ENCODE results near the gene CBFA2T3. TPM values are rescaled to one million over a fixed set of nuclear protein-coding genes. Genes with fewer than 3 reads are reported as not detected.

The CBFA2T3 gene
- total and polyA plus RNA-seq, 2 donors (not counting 1 experiment from before 2014, with no cell fraction given), result 40.8 to 58.3 TPM

DNA sequence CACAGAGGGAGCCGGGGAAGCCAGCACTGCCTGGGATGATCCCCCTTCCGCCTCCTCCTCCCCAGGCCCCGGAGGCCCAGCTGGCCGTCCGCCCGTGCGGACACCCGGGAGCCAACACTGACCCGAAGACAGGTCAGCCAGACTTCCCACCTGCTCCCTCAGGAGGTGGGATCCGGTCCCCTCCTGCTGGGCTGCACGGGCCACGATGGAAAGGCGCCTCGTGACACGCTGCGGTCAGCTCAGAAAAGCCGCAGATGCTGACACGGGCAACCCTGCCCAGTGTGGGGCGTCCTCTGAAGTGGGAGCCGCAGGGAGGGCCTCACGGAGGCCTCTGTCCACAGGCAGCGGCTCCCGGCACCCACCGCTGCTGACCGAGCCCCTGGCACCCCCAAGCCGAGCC is 49.3 kb downstream of the CBFA2T3 start:
- peaks cover 0 to 21% of the 10 kb centered on the region in 2 experiments for H3K36me3 ChIP-seq (replicated peaks in 1 of 2; ENCODE audit: control extremely low read depth in 1 of 2, control insufficient read depth in 1 of 2, extremely low read depth in 1 of 2, insufficient read depth in 2 of 2, low read length in 1 of 2)
- no peaks in the 10 kb centered on the region for H3K27me3 ChIP-seq (replicated peaks in 1 of 4; ENCODE audit: control extremely low read depth in 1 of 4, control insufficient read depth in 3 of 4, insufficient read depth in 4 of 4, low read length in 3 of 4)
- no peaks in the 10 kb centered on the region for H3K9me3 ChIP-seq (ENCODE audit: control extremely low read depth in 1 of 3, control insufficient read depth in 2 of 3, insufficient read depth in 1 of 3, low read length in 2 of 3)
- ChIA-PET CTCF (no interaction called here), POLR2A (no interaction called here)
- WGBS (ENCODE audit: insufficient coverage), result 97% methylated on average over 26 of the region's 26 CpGs
- peaks cover 97% of the 10 kb centered on the region for H4K20me1 ChIP-seq (ENCODE audit: control insufficient read depth, insufficient read depth, low read length, poor library complexity, severe bottlenecking)
- no peak for TF ChIP-seq EZH2 (IDR thresholded peaks at IDR 0.05; ENCODE audit: borderline replicate concordance, insufficient read depth, low read depth, low read length, poor library complexity, severe bottlenecking)
- TF ChIP-seq, protein P1, sequence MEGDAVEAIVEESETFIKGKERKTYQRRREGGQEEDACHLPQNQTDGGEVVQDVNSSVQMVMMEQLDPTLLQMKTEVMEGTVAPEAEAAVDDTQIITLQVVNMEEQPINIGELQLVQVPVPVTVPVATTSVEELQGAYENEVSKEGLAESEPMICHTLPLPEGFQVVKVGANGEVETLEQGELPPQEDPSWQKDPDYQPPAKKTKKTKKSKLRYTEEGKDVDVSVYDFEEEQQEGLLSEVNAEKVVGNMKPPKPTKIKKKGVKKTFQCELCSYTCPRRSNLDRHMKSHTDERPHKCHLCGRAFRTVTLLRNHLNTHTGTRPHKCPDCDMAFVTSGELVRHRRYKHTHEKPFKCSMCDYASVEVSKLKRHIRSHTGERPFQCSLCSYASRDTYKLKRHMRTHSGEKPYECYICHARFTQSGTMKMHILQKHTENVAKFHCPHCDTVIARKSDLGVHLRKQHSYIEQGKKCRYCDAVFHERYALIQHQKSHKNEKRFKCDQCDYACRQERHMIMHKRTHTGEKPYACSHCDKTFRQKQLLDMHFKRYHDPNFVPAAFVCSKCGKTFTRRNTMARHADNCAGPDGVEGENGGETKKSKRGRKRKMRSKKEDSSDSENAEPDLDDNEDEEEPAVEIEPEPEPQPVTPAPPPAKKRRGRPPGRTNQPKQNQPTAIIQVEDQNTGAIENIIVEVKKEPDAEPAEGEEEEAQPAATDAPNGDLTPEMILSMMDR (IDR thresholded peaks at IDR 0.05), result no peak
- peaks cover 99% of the 10 kb centered on the region for H3K79me2 ChIP-seq (ENCODE audit: control insufficient read depth, insufficient read depth, low read length)
- no peak overlapping the region for H3K27ac Mint-ChIP-seq
- H3K27me3 Mint-ChIP-seq, result no peaks in the 10 kb centered on the region
- no peak for DNase-seq
- no peak overlapping the region for H3K9ac ChIP-seq (ENCODE audit: low read length)
- no peak overlapping the region for H3K27ac ChIP-seq (ENCODE audit: low read length in 2 of 2)
- intact Hi-C loops (cut with micrococcal nuclease), result no loop called here
- no peak overlapping the region for H2AFZ ChIP-seq (ENCODE audit: insufficient read depth, low read depth, low read length, poor library complexity, severe bottlenecking)
- no peak for ATAC-seq (ENCODE audit: low read depth)
- H3K4me3 ChIP-seq (ENCODE audit: control extremely low read depth in 1 of 5, extremely low read depth in 1 of 5, insufficient read depth in 1 of 5, low read depth in 2 of 5, low read length in 4 of 5), result no peak overlapping the region
- H3K4me1 ChIP-seq (ENCODE audit: control insufficient read depth in 2 of 2, insufficient read depth in 2 of 2, low read length in 2 of 2), result peaks cover 29 to 39% of the 10 kb centered on the region in 2 donors
- H3K4me2 ChIP-seq (replicated peaks; ENCODE audit: low read depth, low read length, poor library complexity, severe bottlenecking), result no peak overlapping the region
- H3K4me1 Mint-ChIP-seq, result peaks cover 47% of the 10 kb centered on the region
- H3K4me3 Mint-ChIP-seq, result no peak overlapping the region
- no peaks in the 10 kb centered on the region for H3K9me3 Mint-ChIP-seq (ENCODE audit: insufficient read depth)

DNA sequence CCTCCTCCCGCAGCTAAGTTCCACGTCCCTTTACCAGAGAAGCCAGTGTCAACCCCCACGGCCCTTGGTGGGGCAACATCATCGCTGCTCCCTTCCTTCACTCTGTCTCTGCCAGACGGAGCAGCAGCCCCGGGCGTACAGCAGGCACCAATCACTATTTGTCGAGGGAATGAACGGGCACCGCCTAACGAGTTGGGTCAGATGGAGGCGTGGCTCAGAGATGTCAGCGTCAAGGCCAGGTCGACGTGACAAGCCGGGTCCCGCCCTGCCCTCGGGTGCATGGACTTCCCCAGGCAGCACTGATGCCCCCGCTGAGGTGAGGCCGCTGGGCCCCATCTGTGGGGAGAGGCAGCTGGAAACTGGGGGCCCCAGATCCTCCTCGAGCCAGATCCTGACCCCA is 50.0 kb downstream of the CBFA2T3 start:
- TF ChIP-seq, protein P1 (IDR thresholded peaks at IDR 0.05), result no peak
- no peak for TF ChIP-seq EZH2 (IDR thresholded peaks at IDR 0.05; ENCODE audit: borderline replicate concordance, insufficient read depth, low read depth, low read length, poor library complexity, severe bottlenecking)
- H3K9ac ChIP-seq (ENCODE audit: low read length), result no peak overlapping the region
- H3K4me3 ChIP-seq (ENCODE audit: control extremely low read depth in 1 of 5, extremely low read depth in 1 of 5, insufficient read depth in 1 of 5, low read depth in 2 of 5, low read length in 4 of 5), result no peak overlapping the region
- DNase-seq (no peak), ATAC-seq (ENCODE audit: low read depth) (no peak)
- 87% methylated on average over 19 of the region's 21 CpGs for WGBS (ENCODE audit: insufficient coverage)
- peaks cover 0 to 21% of the 10 kb centered on the region in 2 experiments for H3K36me3 ChIP-seq (replicated peaks in 1 of 2; ENCODE audit: control extremely low read depth in 1 of 2, control insufficient read depth in 1 of 2, extremely low read depth in 1 of 2, insufficient read depth in 2 of 2, low read length in 1 of 2)
- intact Hi-C loops (cut with micrococcal nuclease), result no loop called here
- no peaks in the 10 kb centered on the region for H3K27me3 ChIP-seq (replicated peaks in 1 of 4; ENCODE audit: control extremely low read depth in 1 of 4, control insufficient read depth in 3 of 4, insufficient read depth in 4 of 4, low read length in 3 of 4)
- no peak overlapping the region for H3K27ac ChIP-seq (ENCODE audit: low read length in 2 of 2)
- H3K27me3 Mint-ChIP-seq, result no peaks in the 10 kb centered on the region
- H3K27ac Mint-ChIP-seq, result peak overlapping the region; percentile 57
- ChIA-PET POLR2A (no interaction called here), CTCF (interaction anchor here (1.2 to 1.5 kb wide), 2 partner anchors 171 to 241 kb away, joined by 3 to 6 read pairs; no protein-coding TSS in a partner anchor)
- no peaks in the 10 kb centered on the region for H3K9me3 ChIP-seq (ENCODE audit: control extremely low read depth in 1 of 3, control insufficient read depth in 2 of 3, insufficient read depth in 1 of 3, low read length in 2 of 3)
- peaks cover 97% of the 10 kb centered on the region for H4K20me1 ChIP-seq (ENCODE audit: control insufficient read depth, insufficient read depth, low read length, poor library complexity, severe bottlenecking)
- H3K79me2 ChIP-seq (ENCODE audit: control insufficient read depth, insufficient read depth, low read length), result peaks cover 99% of the 10 kb centered on the region
- H3K4me3 Mint-ChIP-seq, result no peak overlapping the region
- no peak overlapping the region for H3K4me2 ChIP-seq (replicated peaks; ENCODE audit: low read depth, low read length, poor library complexity, severe bottlenecking)
- peaks cover 54% of the 10 kb centered on the region for H3K4me1 Mint-ChIP-seq
- H2AFZ ChIP-seq (ENCODE audit: insufficient read depth, low read depth, low read length, poor library complexity, severe bottlenecking), result no peak overlapping the region
- H3K9me3 Mint-ChIP-seq (ENCODE audit: insufficient read depth), result no peaks in the 10 kb centered on the region
- H3K4me1 ChIP-seq (ENCODE audit: control insufficient read depth in 2 of 2, insufficient read depth in 2 of 2, low read length in 2 of 2), result peaks cover 35 to 46% of the 10 kb centered on the region in 2 donors

Measured in B cell (primary cell).